ENCODE results near the gene AKAP6.

AKAP6 gene

DNA sequence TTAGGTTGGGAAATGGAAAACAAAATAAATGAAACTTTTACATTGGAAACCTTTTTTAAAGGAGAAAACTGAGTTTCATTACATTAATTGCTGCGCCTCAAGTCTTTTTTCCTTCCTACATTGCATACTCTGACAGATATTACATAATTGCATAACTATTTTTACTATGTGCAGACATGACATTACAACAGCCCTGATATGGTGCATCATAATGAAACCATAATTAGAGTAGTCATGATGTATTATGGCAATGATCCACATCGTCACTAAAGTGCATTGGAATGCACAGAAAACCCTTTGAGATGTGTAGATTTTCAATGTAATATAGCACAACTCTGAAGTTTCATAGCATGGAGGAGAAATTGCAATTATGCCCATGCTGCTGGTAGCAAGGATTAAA lies 391.8 kb downstream of the AKAP6 start:
- Histone ChIP-seq H2AFZ (ENCODE audit: low read depth) (no peak overlapping the region), H3K4me3 (IDR thresholded peaks at IDR 0.05; ENCODE audit: insufficient read depth, low read depth, low read length) (no peak overlapping the region), H3K36me3 (ENCODE audit: insufficient read depth) (no peaks in the 10 kb centered on the region), H3K9ac (no peak overlapping the region), H3K27me3 (ENCODE audit: insufficient read depth, low read depth) (no peaks in the 10 kb centered on the region), H3K4me2 (no peak overlapping the region), H3K79me2 (ENCODE audit: insufficient read depth, low read depth) (no peaks in the 10 kb centered on the region), H4K20me1 (ENCODE audit: insufficient read depth) (no peaks in the 10 kb centered on the region), H3K4me1 (ENCODE audit: low read depth, poor library complexity, severe bottlenecking) (no peaks in the 10 kb centered on the region), H3K27ac (no peak overlapping the region)
- TF ChIP-seq, protein P1, sequence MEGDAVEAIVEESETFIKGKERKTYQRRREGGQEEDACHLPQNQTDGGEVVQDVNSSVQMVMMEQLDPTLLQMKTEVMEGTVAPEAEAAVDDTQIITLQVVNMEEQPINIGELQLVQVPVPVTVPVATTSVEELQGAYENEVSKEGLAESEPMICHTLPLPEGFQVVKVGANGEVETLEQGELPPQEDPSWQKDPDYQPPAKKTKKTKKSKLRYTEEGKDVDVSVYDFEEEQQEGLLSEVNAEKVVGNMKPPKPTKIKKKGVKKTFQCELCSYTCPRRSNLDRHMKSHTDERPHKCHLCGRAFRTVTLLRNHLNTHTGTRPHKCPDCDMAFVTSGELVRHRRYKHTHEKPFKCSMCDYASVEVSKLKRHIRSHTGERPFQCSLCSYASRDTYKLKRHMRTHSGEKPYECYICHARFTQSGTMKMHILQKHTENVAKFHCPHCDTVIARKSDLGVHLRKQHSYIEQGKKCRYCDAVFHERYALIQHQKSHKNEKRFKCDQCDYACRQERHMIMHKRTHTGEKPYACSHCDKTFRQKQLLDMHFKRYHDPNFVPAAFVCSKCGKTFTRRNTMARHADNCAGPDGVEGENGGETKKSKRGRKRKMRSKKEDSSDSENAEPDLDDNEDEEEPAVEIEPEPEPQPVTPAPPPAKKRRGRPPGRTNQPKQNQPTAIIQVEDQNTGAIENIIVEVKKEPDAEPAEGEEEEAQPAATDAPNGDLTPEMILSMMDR (conservative IDR thresholded peaks at IDR 0.05; ENCODE audit: low read depth, low read length), result no peak

GRCh38 chr14:32722631-32723183 lies 393.6 kb downstream of the AKAP6 start:
- Histone ChIP-seq H3K27ac (no peak overlapping the region), H3K4me3 (IDR thresholded peaks at IDR 0.05; ENCODE audit: insufficient read depth, low read depth, low read length) (no peak overlapping the region), H3K9ac (no peak overlapping the region), H3K4me1 (ENCODE audit: low read depth, poor library complexity, severe bottlenecking) (no peaks in the 10 kb centered on the region), H3K4me2 (no peak overlapping the region), H2AFZ (ENCODE audit: low read depth) (no peak overlapping the region), H3K79me2 (ENCODE audit: insufficient read depth, low read depth) (no peaks in the 10 kb centered on the region), H4K20me1 (ENCODE audit: insufficient read depth) (no peaks in the 10 kb centered on the region), H3K36me3 (ENCODE audit: insufficient read depth) (no peaks in the 10 kb centered on the region), H3K27me3 (ENCODE audit: insufficient read depth, low read depth) (no peaks in the 10 kb centered on the region)
- TF ChIP-seq, protein P1 (conservative IDR thresholded peaks at IDR 0.05; ENCODE audit: low read depth, low read length), result no peak

DNA sequence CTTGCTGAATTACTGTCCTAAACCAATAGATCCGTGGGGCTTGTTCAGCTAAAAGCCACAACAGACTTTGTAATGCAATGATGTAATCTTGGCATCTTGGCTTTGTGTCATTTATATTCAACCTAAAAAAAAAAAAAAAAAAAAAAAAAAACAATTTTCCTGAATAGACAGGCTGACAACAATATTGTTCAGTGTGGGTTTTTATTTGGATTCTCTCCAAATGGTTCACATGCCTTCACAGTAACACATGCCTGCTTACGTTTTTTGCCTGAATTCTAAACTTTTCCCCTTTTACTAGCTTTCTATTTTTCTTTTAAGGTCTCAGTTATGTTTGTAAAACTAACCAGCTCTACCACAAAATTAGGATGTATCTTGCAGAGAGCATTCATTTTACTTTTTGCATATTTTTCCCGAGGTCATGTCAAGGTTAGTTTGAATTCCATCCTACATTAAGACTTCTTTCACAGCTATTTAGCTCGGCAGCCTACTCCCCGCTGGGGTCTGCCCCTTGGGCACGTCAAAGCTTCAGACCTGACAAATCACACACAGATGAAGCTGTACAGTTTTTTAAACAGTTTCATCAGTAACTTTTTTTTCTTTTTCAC lies 395.9 kb downstream of the AKAP6 start:
- Histone ChIP-seq H3K9ac (no peak overlapping the region), H3K79me2 (ENCODE audit: insufficient read depth, low read depth) (no peaks in the 10 kb centered on the region), H3K4me1 (ENCODE audit: low read depth, poor library complexity, severe bottlenecking) (no peaks in the 10 kb centered on the region), H3K27me3 (ENCODE audit: insufficient read depth, low read depth) (no peaks in the 10 kb centered on the region), H3K4me3 (IDR thresholded peaks at IDR 0.05; ENCODE audit: insufficient read depth, low read depth, low read length) (no peak overlapping the region), H4K20me1 (ENCODE audit: insufficient read depth) (no peaks in the 10 kb centered on the region), H3K4me2 (no peak overlapping the region), H2AFZ (ENCODE audit: low read depth) (no peak overlapping the region), H3K36me3 (ENCODE audit: insufficient read depth) (no peaks in the 10 kb centered on the region), H3K27ac (no peak overlapping the region)
- TF ChIP-seq, protein P1 (conservative IDR thresholded peaks at IDR 0.05; ENCODE audit: low read depth, low read length), result no peak

GRCh38 chr14:32726516-32726915 lies 397.4 kb downstream of the AKAP6 start:
- Histone ChIP-seq H2AFZ (ENCODE audit: low read depth) (no peak overlapping the region), H3K4me3 (IDR thresholded peaks at IDR 0.05; ENCODE audit: insufficient read depth, low read depth, low read length) (no peak overlapping the region), H3K4me2 (no peak overlapping the region), H3K9ac (no peak overlapping the region), H3K27me3 (ENCODE audit: insufficient read depth, low read depth) (no peaks in the 10 kb centered on the region), H3K4me1 (ENCODE audit: low read depth, poor library complexity, severe bottlenecking) (no peaks in the 10 kb centered on the region), H3K79me2 (ENCODE audit: insufficient read depth, low read depth) (no peaks in the 10 kb centered on the region), H3K36me3 (ENCODE audit: insufficient read depth) (no peaks in the 10 kb centered on the region), H3K27ac (no peak overlapping the region), H4K20me1 (ENCODE audit: insufficient read depth) (no peaks in the 10 kb centered on the region)
- TF ChIP-seq, protein P1 (conservative IDR thresholded peaks at IDR 0.05; ENCODE audit: low read depth, low read length), result no peak

Measured in KMS-11 (cell line).